Stromal cell of bone marrow (primary cell): ENCODE data around the gene TAAR9.

Experiments
- DNase-seq: peaks from one replicate; pipeline ENCODE4 v3.0.0-alpha.2; 2012; ENCODE audit warnings: low read depth

TAAR9 gene, protein sequence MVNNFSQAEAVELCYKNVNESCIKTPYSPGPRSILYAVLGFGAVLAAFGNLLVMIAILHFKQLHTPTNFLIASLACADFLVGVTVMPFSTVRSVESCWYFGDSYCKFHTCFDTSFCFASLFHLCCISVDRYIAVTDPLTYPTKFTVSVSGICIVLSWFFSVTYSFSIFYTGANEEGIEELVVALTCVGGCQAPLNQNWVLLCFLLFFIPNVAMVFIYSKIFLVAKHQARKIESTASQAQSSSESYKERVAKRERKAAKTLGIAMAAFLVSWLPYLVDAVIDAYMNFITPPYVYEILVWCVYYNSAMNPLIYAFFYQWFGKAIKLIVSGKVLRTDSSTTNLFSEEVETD

DNA sequence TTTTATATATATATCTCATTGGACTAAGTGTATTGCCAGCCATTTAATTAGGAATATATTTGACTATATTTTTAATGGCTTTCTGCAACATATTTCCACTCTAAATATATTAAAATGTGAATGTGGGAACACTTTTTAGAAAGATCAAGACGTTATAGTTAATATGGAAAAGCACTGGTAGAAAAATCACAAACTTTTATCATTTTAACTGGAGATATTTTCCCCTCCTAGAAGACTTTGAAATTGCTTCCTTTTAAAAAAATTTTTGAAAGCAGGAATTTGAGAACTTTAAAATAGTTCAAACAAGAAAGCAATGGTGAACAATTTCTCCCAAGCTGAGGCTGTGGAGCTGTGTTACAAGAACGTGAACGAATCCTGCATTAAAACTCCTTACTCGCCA lies at the start of gene TAAR9:
TSS of gene TAAR9 (plus strand) at position 301 of the 400 bp plus-strand sequence. CDS start at position 314, 13 bp downstream.
- no peak for DNase-seq

DNA sequence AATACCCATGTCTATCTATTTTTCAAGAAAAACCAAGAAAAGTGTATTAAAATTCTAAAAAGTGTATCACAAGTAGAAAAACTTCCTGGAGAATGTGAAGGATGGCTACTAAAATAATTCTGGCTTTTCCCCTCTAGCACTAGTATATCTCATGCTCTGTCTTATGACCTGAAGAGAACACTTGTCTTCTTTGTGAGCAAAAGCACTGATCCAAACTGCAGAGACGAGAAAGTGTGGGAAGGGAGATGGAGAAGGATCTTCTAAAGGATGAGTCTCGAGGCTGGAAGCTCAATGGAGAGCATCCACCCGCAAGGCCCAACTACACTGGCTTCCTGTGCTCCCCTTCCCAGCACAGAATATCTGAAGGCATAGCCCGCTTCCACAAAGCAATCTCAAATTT lies 48.7 kb upstream of the TAAR9 start:
- DNase-seq, result no peak

DNA sequence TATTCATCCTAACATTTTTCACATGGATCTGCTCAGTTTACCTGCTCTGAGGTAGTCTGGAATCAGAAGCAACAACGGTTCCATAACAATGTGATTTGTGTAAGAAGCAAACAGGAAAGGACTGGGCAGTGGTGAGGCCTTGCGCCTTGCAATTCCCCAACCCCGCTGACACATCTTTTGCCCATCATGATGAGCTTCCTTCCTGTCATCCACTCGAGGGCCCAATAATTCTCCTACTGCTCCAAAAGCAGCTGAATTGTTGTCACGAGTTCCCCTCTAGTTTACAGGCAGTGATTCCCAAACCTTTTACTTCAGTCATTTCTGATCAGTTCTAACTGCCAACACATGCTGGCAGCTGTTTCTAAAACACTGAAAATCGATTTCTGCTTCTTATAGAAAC lies 48.1 kb upstream of the TAAR9 start:
- DNase-seq, result peak; percentile 80

DNA sequence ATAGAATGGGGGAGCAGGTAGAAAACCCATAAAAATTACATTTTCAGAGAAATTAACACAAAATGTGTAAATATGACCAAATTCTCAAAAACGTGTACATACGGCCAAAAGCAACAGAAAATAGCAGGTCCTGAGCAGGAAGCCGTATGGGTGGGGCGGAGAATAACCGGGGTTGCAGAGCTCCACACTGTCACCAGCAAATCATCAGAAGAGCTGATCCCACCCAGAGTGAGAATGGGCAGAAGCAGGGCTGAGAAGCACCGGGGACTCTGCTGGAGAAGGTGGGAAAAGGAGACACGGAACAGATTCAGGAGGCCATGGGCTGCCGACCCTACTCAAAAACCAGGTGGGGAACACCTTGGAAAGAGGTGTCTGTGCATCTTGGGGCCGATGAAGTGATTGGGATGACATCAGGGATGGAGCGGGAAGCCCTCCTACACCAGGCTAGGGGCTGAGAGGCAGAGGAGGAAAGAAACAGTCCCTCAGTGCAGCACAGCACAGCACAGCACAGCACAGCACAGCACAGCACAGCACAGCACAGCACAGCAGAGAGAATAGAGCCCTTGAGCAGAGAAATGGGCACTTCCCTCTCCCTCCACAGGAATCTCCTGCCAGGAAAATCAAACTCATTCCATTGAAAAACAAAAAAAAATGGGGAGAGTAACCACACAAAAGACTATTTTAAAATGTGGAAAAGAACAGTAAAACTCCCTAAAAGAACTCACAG lies 47.4 kb upstream of the TAAR9 start:
- DNase-seq, result peak; percentile 31

DNA sequence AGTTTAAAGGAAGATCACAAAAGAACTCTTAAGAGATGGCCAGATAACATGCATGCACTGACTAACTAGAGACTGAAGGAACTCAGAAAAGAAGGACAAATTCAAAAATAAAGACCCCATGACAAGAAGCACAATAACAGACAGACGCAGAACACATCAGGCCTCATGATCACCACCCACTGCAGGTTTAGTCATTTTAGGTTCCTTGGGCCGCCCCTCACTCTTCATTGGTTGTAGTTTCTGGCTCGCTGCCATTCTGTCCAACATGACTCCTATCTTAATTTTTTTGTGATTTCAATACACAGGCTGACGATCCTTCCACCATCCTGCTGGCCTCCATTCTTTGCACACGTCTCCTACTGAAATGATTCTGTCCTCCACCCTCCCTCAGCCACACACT lies 46.8 kb upstream of the TAAR9 start:
- peak; percentile 82 for DNase-seq

DNA sequence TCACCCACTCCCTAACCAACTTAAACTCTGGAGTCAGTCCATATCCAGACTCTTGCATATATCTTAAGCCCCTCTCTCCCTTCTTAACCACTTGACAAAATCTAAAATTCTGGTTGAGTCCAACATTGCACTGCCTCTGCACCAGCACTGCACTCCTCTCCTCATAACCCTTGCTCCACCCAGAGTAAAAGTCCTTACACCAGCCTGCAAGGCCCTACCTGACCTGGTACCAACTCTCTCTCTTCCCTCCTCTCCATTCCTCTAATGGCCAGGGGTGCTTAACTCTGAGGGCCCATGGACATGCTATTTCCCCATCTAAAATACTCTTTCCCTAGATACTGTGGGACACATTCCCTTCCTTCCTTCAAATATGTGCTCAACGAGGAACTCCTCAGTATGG lies 46.2 kb upstream of the TAAR9 start:
- no peak for DNase-seq

DNA sequence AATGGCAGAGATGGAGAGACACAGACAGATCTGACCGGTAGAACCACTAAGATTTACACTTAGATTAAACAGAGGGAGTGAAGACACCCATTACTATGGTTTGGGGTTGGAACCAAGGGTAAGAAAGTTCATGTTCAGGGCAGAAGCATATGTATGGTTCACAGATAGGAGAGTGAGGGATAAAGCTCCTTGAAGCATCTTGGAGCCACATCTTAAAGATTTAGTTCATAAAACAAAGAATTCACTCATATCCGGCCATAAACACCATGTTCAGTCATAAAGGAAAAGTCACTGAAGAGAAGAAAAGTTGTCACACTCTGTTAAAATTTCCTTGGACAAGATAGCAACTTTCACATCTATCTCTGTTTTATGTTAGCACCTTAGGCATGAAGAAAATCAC lies 43.1 kb upstream of the TAAR9 start:
- DNase-seq, result no peak

DNA sequence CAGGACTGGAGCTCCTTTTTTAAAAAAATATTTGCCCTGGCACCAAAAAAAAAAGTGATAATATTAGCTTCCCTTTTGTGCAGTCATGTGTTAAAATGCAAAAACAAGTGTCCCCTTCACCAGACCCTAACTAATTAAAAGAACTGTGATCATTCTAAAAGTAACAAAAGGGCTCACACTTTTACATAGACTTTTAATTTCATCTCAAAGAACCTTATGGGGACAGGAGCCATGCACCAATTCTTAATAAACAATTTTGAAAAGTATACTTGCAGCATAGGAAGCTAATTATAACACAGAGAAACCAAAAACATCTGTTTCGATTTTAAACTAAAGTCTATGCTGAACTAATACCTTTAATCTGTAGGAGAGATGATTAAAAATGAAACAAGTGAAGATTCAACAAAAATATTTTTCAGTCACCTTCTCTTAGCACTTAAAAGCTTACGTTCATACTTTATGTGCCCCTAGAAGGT lies 42.4 kb upstream of the TAAR9 start:
- no peak for DNase-seq

DNA sequence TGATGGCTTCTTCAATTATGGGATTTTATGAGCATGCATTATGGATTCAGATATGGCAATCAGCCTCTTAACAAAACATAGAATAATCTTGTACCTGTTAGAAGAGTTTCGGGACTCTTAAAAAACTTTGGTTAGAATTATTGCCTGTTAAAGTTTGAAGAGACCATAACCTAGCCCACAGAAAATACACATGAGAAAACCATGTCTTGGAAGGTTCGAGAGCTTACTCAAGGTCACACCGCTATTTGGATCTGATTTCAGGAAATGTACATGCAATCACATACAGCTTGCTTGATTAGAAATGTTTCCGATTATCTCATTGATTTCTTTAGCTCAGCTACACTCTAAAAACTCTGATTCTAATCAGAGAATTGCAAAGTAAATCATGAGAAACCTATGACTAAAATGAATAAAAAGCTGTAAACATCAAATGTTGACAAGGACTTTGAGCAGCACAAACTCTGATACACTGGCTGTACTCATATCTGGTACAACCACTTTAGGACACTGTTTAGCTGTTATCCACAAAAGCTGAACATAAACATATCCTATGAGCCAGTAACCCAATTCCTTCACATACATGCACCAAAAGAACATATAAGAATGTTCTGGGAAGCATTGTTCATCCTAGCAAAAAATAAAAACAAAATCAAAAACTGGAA lies 41.4 kb upstream of the TAAR9 start:
- no peak for DNase-seq

DNA sequence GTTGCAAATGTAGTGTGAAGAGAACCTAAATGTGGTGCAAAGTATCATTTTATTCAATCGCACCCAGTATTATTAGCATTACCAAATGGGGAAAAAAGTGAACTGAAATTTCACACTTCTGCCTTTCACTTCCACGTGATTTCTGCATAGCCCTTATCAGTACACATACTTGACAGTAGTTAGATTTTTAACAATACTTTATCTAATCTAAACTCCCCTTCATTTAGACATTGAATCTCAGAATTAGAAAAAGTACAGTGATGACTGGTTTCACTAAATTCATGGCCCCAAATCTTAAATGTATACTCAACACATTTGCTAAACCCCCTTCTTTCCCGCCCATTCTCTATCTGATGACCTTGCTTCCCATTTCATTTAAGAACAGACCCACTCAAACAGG lies 39.4 kb upstream of the TAAR9 start:
- no peak for DNase-seq

DNA sequence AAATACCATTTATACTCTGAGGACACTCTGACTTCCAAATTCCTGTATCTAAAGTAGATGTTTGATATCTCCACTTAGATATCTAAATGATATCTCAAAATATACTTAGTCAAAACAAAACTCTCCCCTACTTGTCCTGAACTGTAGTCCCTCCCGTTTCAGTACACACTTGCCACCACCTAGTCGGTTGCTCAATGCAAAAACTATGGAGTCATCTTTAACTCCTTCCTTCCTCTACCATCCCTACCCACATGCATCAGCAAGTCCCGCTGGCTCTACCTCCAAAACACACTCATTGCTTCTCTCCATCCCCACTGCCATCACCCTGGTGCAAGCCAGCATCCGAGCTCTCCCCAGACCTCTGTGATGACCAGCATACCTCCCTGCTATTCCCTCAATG lies 38.3 kb upstream of the TAAR9 start:
- DNase-seq, result no peak

DNA sequence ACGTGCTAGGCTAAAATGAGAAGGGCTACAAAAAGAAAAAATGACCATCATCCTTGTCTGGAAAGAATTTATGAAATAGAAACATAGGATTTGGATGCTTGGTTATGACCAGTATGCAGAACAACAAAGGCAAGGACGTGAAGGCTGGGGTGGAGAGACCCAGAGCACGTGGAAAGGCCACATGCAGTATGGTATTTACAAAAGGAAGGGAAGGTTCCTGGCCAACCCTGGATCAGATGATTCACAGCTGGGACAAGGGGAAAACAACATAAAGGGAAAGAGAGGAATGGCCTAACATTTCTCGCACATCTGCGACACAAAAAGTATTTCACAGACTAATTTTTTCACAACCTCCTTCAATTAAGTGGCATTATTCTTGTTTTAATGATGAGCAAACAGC lies 33.3 kb upstream of the TAAR9 start:
- no peak for DNase-seq

DNA sequence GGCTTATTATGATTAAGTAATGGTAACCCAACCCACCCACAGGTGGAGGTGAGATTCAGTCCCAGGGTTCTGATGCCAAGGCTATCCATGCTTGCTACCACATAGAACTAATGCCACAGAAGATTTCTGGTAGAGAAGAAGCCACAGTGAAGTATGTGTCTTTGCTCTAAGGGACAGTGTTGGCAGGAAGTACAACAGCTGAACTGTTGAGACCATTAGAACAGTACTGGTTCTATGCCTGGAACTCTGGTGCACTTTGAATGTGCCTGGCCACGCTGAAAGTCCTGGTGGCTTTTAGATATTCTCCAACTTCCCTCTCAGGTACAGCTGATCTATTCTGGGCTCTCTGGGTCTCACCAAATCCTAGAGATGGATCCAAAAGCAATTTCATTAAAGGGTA lies 32.9 kb upstream of the TAAR9 start:
- DNase-seq, result no peak

DNA sequence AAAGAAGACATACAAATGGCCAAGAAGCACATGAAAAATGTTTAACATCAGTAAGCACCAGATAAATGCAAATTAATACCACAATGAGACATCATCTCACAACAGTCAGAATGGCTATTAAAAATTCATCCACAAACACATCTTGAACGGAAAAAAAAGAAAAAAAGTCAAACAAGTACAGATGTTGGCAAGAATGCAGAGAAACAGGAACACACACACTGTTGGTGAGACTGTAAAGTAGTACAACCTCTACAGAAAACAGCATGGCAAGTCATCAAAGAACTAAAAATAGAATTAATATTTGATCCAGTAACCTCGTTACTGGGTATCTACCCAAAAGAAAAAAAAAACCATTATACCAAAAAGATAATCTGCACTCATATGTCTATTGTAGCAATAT lies 31.6 kb upstream of the TAAR9 start:
- no peak for DNase-seq

DNA sequence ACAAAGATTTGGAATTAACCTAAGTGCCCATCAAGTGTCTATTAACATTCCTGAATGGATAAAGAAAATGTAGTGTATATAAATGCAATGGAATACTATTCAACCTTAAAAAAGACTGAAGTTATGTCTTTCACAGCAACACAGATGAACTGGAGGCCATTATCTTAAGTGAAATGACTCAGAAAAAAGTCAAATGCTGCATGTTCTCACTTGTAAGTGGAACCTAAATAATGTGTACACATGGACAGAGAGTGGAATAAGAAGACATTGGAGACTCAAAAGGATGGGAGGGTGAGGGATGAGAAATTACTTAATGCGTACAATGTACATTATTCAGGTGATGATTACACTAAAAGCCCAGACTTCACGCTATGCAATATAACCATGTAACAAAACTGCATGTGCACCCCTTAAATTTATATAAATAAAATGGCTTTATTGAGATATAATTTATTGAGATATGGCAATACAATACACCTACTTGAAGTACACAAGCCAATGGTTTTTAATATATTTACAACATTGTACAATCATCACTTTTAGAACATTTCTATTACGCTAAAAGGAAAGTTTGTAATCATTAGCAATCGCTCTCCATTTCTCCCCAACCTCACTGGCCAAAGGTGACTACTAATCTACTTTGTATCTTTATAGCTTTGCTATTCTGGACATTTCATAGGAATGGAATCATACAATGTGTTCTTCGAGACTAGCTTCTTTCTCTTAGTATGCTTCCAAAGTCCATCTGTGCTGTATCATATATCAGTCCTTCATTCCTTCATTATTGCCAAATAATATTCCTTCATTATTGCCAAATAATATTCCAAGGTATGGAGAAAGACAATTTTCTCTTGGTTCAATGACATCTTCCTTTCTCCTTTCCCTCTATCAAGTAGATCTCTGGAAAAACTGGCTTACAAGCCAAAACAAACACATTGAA lies 30.9 kb upstream of the TAAR9 start:
- no peak for DNase-seq

DNA sequence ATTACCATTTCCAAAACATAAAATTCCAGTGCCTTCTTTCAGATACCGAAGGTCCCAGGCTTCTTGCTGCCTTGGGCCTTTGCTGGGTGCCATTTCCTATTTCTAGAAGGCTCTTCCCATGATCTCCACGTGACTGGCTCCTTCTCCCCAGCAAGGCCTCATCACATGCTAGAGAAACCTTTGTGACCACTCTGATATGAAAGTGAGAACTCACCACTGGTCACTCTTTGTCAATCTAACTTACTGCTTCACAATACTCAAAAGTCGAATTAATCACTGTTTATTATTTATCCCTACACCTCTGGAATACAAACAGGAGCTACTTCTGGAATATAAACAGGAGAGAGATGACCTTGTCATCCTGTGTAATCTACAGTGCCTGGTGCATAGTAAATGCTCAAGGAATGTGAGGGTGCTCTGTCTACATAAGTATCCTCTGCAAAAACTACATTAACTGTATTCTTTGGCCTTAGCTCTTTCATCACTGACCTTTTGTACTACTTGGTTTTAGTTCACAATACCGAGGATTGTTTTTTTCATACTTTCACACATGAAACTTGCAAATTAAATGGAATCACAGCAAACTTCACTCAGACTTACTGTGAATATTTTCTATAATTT lies 26.8 kb upstream of the TAAR9 start:
- no peak for DNase-seq

DNA sequence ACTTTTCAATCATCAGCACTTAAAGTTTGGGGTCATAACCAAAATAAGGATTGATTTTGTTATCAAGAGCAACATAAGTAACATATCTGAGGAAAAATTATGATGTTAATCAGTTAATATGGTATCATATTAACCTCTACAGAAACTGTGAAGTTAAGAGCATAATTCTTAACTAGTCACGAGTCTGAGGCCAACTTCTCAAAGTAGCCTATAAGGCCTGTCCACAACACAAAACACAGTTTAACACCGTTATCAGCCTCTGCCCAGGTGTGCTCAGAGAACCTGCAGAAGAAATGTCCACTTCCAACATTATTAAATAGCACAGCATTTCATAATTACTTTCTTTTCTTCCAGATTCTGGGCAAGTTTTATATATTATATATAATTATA lies 26.3 kb upstream of the TAAR9 start:
- DNase-seq, result no peak

DNA sequence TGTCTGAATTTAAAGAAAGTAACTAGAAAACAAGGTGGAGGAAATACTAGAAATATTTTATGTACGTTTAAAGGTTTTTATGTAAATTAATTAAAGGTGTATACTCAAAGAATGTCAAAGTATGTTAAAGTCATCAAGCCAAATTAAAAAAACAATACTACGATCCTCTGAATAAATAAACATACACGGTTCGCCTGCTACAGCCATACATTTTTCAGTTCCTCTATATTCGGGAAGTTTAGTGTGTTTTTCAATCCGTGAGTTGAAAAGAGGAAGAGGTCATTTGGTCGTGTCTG lies 25.8 kb upstream of the TAAR9 start:
- no peak for DNase-seq

DNA sequence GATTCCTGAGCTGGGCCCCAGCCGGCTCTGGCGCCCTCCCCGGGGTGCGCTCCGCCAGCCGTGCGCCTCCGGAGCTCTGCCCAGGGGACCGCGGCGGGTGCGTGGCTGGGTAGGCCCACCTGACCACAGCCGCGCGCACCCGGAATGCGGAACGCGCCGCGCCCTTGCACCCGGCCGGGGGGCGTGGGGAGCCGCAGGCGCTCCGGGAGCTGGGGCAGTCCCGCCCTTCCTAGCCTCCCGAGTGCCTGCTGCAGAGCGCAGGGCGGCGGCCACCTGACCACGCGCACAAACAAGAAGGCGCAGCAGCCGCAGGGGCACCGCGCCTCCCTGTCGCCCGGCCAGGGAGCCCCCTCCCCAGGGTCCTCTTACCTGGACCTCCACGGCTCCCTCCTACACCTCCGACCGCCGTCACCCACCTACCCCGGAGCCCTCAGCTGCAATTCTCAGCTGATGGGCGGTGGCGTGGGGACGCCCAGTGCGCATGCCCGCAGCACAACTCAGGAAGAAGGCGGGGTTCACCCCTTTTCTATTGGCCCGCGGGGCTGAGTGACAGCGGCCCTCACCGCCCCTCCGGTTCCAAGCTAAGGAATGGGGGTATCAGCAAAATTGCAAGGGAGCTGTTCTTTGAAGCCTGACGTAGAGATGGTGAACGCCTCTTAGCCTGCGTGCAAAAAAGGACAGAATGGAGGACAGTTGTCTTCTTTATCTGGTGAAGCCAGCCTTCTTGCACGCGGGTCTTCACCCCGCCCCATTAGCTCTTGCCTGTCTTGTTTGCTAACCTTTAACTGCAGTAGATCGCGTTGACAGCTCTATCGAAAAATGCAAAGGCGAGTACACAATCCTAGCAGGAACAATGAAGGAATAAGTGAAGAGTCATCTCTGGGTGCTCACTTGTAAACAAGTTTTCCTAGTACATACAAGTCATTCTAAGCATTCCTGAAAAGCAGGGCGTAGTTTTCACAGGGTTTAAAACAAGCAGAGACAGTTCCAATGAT lies 25.1 kb upstream of the TAAR9 start, which contains the start of gene STX7:
TSS of gene STX7 (minus strand) at position 479 of the 995 bp plus-strand sequence. CDS start 9,586 bp downstream, outside the sequence.
- DNase-seq, result peak; percentile 80

DNA sequence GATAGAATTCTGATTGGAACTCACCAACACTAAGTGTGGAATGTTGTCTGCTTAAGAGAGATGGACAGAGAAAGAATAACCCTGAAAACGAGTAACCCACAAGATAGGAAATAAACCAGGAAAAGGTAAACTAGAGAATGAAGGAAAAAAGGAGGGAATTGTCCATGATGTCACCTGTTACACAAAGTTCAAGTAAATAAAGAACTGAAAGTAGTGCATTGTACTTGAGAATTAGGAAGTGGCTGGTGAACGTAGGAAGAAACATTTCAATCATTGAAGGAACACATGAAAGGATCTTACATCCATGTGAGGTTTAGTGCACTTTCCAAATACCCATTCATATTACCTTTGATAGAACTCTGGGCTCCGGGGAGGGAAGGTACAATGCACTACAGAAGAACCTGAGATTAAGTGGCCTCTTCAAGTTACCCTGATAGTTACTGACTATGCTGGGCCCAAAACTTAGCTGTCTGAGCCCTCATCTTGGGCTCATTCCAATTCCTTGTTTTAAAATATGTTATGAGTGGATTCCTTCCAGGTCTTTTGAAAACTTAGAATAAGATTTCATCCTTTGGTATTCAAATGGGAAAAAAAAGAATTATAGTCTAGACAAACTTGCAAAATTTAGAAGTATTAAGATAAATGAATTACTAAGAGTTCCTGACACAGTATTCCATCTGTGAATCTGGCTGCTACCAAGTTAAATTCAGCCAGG lies 24.1 kb upstream of the TAAR9 start:
- peak; percentile 28 for DNase-seq
